Limb (tissue), 2 donors: ENCODE results near the gene CDKN2AIP.

Experiments
- DNase-seq, 2 donors: peaks; one replicate each; pipeline ENCODE4 v3.0.0-alpha.2; 2016; ENCODE audit errors: extremely low spot score in 2 of 2

Gene CDKN2AIP

DNA sequence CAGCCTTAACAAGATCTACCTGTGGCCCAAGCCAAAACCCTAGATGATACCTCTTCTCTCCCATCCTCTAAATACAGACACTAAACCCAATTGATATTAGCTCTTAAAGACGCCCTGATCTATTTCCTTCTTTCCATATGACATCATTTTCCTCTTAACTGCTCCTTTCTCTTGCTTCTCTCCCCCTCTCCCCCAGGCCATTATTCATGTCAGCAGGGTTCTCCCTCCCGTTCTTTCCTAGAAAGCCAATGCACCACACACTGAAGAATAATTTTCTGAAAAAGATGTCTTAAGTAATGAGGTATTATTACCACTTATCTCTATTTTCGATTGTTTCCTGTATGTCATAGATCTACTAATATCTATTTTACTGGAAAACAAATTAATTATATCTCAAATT is 50.7 kb downstream of the CDKN2AIP start:
- no peak for DNase-seq
